Lower lobe of right lung (tissue), 2 donors: Measurements from ENCODE around the gene AKAP7. TPM values are rescaled to one million over a fixed set of nuclear protein-coding genes. Genes with fewer than 3 reads are reported as not detected.

ENCODE experiments used
- ATAC-seq, 2 donors: fragments of 200-7000 bp; cut with Tn5 transposase; one replicate each; pipeline ENCODE4 v1.9.1; 2020 to 2022; ENCODE audit warnings: mild to moderate bottlenecking in 2 of 2, moderate library complexity in 2 of 2
- DNase-seq: peaks from one replicate; pipeline ENCODE4 v3.0.0-alpha.2; 2020
- H3K27ac ChIP-seq: fragments of 200-600 bp; one replicate; pipeline ENCODE4 v1.8.0; 2022
- H3K27me3 ChIP-seq: fragments of 200-600 bp; one replicate; pipeline ENCODE4 v1.8.0; 2022; ENCODE audit warnings: low read depth
- H3K36me3 ChIP-seq: fragments of 200-600 bp; one replicate; pipeline ENCODE4 v1.8.0; 2022; ENCODE audit warnings: mild to moderate bottlenecking
- H3K4me1 ChIP-seq: fragments of 200-600 bp; one replicate; pipeline ENCODE4 v1.8.0; 2022
- H3K4me3 ChIP-seq: fragments of 200-600 bp; one replicate; pipeline ENCODE4 v1.8.0; 2022; ENCODE audit warnings: mild to moderate bottlenecking
- H3K9me3 ChIP-seq: fragments of 200-600 bp; one replicate; pipeline ENCODE4 v1.8.0; 2022
- CTCF ChIP-seq: fragments of 200-600 bp; IDR thresholded peaks from one replicate; pipeline ENCODE4 v1.8.0; 2022; ENCODE audit warnings: antibody characterized with exemption, mild to moderate bottlenecking
- intact Hi-C: fragments of 100-400 bp; cut with DNase I; formaldehyde crosslinking; loops from one replicate; pipeline ENCODE4 v1.11.0; 2022
- total RNA-seq: library from RNA; stranded (reverse); fragmentation: NEBNext Ultra II Directional; extraction: Animal tissue kit (Norgen Biotek cat#: 25700); gene quantifications from one replicate; pipeline ENCODE4 v1.2.1, GENCODE V29; 2021
- donor health status: DM: no; HTN: yes; CAD: no; lungs with severe emphysema.

The AKAP7 gene
- total RNA-seq, 1 donor from 2014 or later = 11.0 TPM

- Histone ChIP-seq H3K27me3 (no peaks in the 10 kb centered on the region), H3K27ac (no peak overlapping the region), H3K36me3 (no peaks in the 10 kb centered on the region), H3K4me1 (no peaks in the 10 kb centered on the region), H3K9me3 (peaks cover 4% of the 10 kb centered on the region), H3K4me3 (no peak overlapping the region)
- intact Hi-C loops = no loop called here
- DNase-seq = no peak
- TF ChIP-seq CTCF = no peak
- ATAC-seq = no peak
Observed at GRCh38 chr6:131270534-131270933, 135.3 kb downstream of the AKAP7 start.

- TF ChIP-seq CTCF = no peak
- ATAC-seq (no peak), DNase-seq (no peak)
- Histone ChIP-seq H3K4me3 (no peak overlapping the region), H3K9me3 (peaks cover 3% of the 10 kb centered on the region), H3K36me3 (no peaks in the 10 kb centered on the region), H3K27ac (no peak overlapping the region), H3K4me1 (no peaks in the 10 kb centered on the region), H3K27me3 (no peaks in the 10 kb centered on the region)
- intact Hi-C loops = no loop called here
Observed at GRCh38 chr6:131275273-131275672, 140.0 kb downstream of the AKAP7 start.

- no peaks in the 10 kb centered on the region for H3K36me3 ChIP-seq
- H3K4me3 ChIP-seq = no peak overlapping the region
- no peak overlapping the region for H3K27ac ChIP-seq
- DNase-seq (no peak), ATAC-seq (no peak)
- TF ChIP-seq CTCF = no peak
- intact Hi-C loops = no loop called here
- no peaks in the 10 kb centered on the region for H3K9me3 ChIP-seq
- peaks cover 9% of the 10 kb centered on the region for H3K4me1 ChIP-seq
- no peaks in the 10 kb centered on the region for H3K27me3 ChIP-seq
Observed at GRCh38 chr6:131277591-131277990, 142.3 kb downstream of the AKAP7 start.

GRCh38 chr6:131281471-131282270 lies 146.4 kb downstream of the AKAP7 start:
- H3K27ac ChIP-seq = peak overlapping the region; percentile 28
- no peak for TF ChIP-seq CTCF
- no peaks in the 10 kb centered on the region for H3K36me3 ChIP-seq
- H3K27me3 ChIP-seq = no peaks in the 10 kb centered on the region
- H3K4me1 ChIP-seq = peaks cover 9% of the 10 kb centered on the region
- DNase-seq (peak; percentile 51), ATAC-seq (peak; percentile 71 to 76)
- H3K4me3 ChIP-seq = no peak overlapping the region
- intact Hi-C loops = no loop called here
- no peaks in the 10 kb centered on the region for H3K9me3 ChIP-seq

GRCh38 chr6:131282365-131282764 lies 147.1 kb downstream of the AKAP7 start:
- Histone ChIP-seq H3K27me3 (no peaks in the 10 kb centered on the region), H3K4me3 (no peak overlapping the region), H3K4me1 (peaks cover 9% of the 10 kb centered on the region), H3K36me3 (peaks cover 1% of the 10 kb centered on the region), H3K9me3 (no peaks in the 10 kb centered on the region), H3K27ac (no peak overlapping the region)
- intact Hi-C loops = no loop called here
- no peak for DNase-seq
- TF ChIP-seq CTCF = no peak
- no peak for ATAC-seq
